Uterus (tissue), 2 donors: ENCODE measurements around the gene ZBTB12.
"Not testable (repeated sequence)": the region's sequence is repeated elsewhere in the genome, so short reads cannot be mapped to it uniquely, and the experiment has no call there.

Experiments used
- POLR2A ChIP-seq, 2 donors: fragments of 450-650 bp; IDR thresholded peaks; one replicate each; pipeline ENCODE4 v1.6.1; 2016; ENCODE audit warnings: antibody characterized with exemption in 2 of 2, mild to moderate bottlenecking in 1 of 2, moderate library complexity in 1 of 2
- TF ChIP-seq, protein P1 (sequence below), 4 experiments: fragments of 200-600 bp in 2 of 4; fragments of 450-650 bp in 2 of 4; sonication (generic) in 2 of 4; IDR thresholded peaks; one replicate each; pipeline ENCODE4 v1.5.1; 2016 to 2019; ENCODE audit warnings: antibody characterized with exemption in 4 of 4, mild to moderate bottlenecking in 2 of 4, moderate library complexity in 1 of 4

DNA sequence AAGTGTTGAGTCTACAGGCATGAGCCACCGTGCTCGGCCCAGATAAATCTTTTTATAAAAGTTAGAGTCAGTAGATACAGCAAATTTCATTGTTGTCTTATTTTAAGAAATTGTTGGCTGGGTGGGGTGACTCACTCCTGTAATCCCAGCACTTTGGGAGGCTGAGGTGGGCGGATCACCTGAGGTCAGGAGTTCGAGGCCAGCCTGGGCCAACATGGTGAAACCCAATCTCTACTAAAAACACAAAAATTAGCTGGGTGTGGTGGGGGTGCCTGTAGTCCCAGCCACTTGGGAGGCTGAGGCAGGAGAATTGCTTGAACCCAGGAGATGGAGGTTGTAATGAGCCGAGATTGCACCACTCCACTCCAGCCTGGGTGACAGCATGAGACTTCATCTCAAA lies 6.4 kb upstream of the ZBTB12 start:
- TF ChIP-seq, protein P1, sequence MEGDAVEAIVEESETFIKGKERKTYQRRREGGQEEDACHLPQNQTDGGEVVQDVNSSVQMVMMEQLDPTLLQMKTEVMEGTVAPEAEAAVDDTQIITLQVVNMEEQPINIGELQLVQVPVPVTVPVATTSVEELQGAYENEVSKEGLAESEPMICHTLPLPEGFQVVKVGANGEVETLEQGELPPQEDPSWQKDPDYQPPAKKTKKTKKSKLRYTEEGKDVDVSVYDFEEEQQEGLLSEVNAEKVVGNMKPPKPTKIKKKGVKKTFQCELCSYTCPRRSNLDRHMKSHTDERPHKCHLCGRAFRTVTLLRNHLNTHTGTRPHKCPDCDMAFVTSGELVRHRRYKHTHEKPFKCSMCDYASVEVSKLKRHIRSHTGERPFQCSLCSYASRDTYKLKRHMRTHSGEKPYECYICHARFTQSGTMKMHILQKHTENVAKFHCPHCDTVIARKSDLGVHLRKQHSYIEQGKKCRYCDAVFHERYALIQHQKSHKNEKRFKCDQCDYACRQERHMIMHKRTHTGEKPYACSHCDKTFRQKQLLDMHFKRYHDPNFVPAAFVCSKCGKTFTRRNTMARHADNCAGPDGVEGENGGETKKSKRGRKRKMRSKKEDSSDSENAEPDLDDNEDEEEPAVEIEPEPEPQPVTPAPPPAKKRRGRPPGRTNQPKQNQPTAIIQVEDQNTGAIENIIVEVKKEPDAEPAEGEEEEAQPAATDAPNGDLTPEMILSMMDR (IDR thresholded peaks at IDR 0.05) = not testable (repeated sequence)
- not testable (repeated sequence) for TF ChIP-seq POLR2A (IDR thresholded peaks at IDR 0.05)
